Measurements from ENCODE around the gene VTI1A. TPM values are rescaled to one million over a fixed set of nuclear protein-coding genes. Genes with fewer than 3 reads are reported as not detected.

Gene VTI1A
- total RNA-seq, 1 experiment from 2014 or later: 22.0 TPM

DNA sequence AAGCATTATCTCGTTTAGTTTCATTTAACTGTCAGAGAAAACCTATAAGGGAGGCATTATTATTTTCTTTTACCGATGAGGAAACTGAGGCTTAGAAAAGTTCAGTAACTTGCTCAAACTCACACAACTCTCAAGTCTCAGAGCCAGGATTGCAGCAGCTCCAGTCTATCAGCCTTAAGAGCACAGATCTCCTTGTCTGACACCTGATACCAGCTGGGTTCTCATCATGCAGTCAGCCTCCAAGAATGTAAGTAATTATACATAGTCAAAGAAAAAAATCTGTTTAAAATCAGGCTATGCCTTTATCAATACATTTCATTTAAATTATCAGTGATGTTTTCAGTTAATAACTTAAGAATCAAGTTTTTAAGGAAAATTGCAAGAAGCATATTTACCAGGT lies 266.4 kb downstream of the VTI1A start:
- H4K8ac ChIP-seq (replicated peaks; ENCODE audit: insufficient read length, low read depth, low read length): no peak overlapping the region
- H2BK20ac ChIP-seq (ENCODE audit: low read depth, low read length, poor library complexity, severe bottlenecking): no peak overlapping the region
- no peak overlapping the region for H2AK5ac ChIP-seq (ENCODE audit: insufficient read length, low read length)
- Mint-ChIP-seq H3K4me3 (no peak overlapping the region), H3K4me1 (peaks cover 60 to 61% of the 10 kb centered on the region in 2 experiments), H3K27ac (no peak overlapping the region), H3K36me3 (ENCODE audit: insufficient read depth in 1 of 3, low read depth in 3 of 3) (peaks cover 3 to 5% (median 4%) of the 10 kb centered on the region in 3 experiments; a peak in 4 of 7 replicates), H3K9me3 (no peaks in the 10 kb centered on the region), H3K27me3 (ENCODE audit: low read depth) (no peaks in the 10 kb centered on the region)
- H2BK12ac ChIP-seq (ENCODE audit: insufficient read length, low read depth, low read length): no peak overlapping the region
- no peak for DNase-seq
- no peak overlapping the region for H3K4me2 ChIP-seq (ENCODE audit: insufficient read depth, insufficient read length, low read length)
- no peak overlapping the region for H2BK5ac ChIP-seq (ENCODE audit: insufficient read length, low read length)
- H2AFZ ChIP-seq (ENCODE audit: low read length): no peak overlapping the region
- H3K79me1 ChIP-seq (ENCODE audit: insufficient read depth, low read depth, low read length, poor library complexity, severe bottlenecking): no peaks in the 10 kb centered on the region
- WGBS (ENCODE audit: extremely low coverage, insufficient read length, low lambda C conversion rate): no CpG with 5 or more reads among the region's 2 CpGs
- no peak overlapping the region for H3K9ac ChIP-seq (ENCODE audit: extremely low read depth, insufficient read length, low read length)
- H3K23ac ChIP-seq (ENCODE audit: insufficient read length, low read depth, low read length): no peak overlapping the region
- no peaks in the 10 kb centered on the region for H3K23me2 ChIP-seq (ENCODE audit: insufficient read length, low read depth, low read length, poor library complexity, severe bottlenecking)
- TF ChIP-seq, protein P1, sequence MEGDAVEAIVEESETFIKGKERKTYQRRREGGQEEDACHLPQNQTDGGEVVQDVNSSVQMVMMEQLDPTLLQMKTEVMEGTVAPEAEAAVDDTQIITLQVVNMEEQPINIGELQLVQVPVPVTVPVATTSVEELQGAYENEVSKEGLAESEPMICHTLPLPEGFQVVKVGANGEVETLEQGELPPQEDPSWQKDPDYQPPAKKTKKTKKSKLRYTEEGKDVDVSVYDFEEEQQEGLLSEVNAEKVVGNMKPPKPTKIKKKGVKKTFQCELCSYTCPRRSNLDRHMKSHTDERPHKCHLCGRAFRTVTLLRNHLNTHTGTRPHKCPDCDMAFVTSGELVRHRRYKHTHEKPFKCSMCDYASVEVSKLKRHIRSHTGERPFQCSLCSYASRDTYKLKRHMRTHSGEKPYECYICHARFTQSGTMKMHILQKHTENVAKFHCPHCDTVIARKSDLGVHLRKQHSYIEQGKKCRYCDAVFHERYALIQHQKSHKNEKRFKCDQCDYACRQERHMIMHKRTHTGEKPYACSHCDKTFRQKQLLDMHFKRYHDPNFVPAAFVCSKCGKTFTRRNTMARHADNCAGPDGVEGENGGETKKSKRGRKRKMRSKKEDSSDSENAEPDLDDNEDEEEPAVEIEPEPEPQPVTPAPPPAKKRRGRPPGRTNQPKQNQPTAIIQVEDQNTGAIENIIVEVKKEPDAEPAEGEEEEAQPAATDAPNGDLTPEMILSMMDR (conservative IDR thresholded peaks at IDR 0.05): no peak
- no peak overlapping the region for H3K27ac ChIP-seq (ENCODE audit: insufficient read length, low read depth, low read length)
- no peak overlapping the region for H3K56ac ChIP-seq (ENCODE audit: insufficient read length, low read depth, low read length)
- no peak overlapping the region for H4K5ac ChIP-seq (ENCODE audit: insufficient read length, low read depth, low read length)
- H3K9me3 ChIP-seq (ENCODE audit: control insufficient read depth, low read depth, low read length): no peaks in the 10 kb centered on the region
- H3K79me2 ChIP-seq (ENCODE audit: insufficient read depth, low read length): no peaks in the 10 kb centered on the region
- H3K27me3 ChIP-seq (ENCODE audit: insufficient read depth, low read length): no peaks in the 10 kb centered on the region
- peaks cover 10% of the 10 kb centered on the region; the same call in 1 of the 2 replicates for H3K4me1 ChIP-seq (ENCODE audit: insufficient read depth, low read length)
- no peak overlapping the region for H2BK15ac ChIP-seq (ENCODE audit: low read depth, low read length)
- no peak overlapping the region for H2BK120ac ChIP-seq (ENCODE audit: low read depth, low read length, poor library complexity, severe bottlenecking)
- no peak overlapping the region for H4K91ac ChIP-seq (ENCODE audit: insufficient read length, low read depth, low read length)
- H4K20me1 ChIP-seq (ENCODE audit: control insufficient read depth, insufficient read depth, insufficient read length): no peaks in the 10 kb centered on the region
- H3K18ac ChIP-seq (ENCODE audit: insufficient read length, low read depth, low read length): no peak overlapping the region
- H3K4ac ChIP-seq (ENCODE audit: low read depth, low read length): no peak overlapping the region
- H3T11ph ChIP-seq (ENCODE audit: low read length): no peak overlapping the region
- no peak overlapping the region for H3K14ac ChIP-seq (ENCODE audit: insufficient read depth, low read length)

All from H9 (cell line).